PC-3 (cell line): ENCODE measurements around the gene IGDCC3. TPM values are rescaled to one million over a fixed set of nuclear protein-coding genes. Genes with fewer than 3 reads are reported as not detected.

ENCODE experiments used
- ATAC-seq: fragments of 200-7000 bp; cut with Tn5 transposase; 2 replicates; pipeline ENCODE4 v1.9.1; 2020; ENCODE audit warnings: mild to moderate bottlenecking, moderate library complexity
- BruUV-seq: library from RNA; stranded (reverse); fragments of 400-500 nt; replicated peaks from 2 replicates; lab custom pipeline; 2021; lab: Mats Ljungman, UMichigan
- CTCF ChIA-PET: fragments of 300-600 bp; sonication (Branson Sonifier 250); formaldehyde crosslinking; loops from one replicate; lab custom pipeline; 2022; ENCODE audit warnings: antibody characterized with exemption; lab: Charles Lee
- POLR2A ChIA-PET: fragments of 300-600 bp; sonication (Branson Sonifier 250); formaldehyde crosslinking; loops from one replicate; lab custom pipeline; 2022; ENCODE audit warnings: antibody characterized with exemption; ENCODE audit not compliant: unreplicated experiment; lab: Charles Lee
- DNase-seq: peaks from one replicate; pipeline ENCODE4 v3.0.0-alpha.2; 2015
- H2AFZ ChIP-seq: fragments of 300-600 bp; sonication (generic); 2 replicates; pipeline ENCODE4 v1.6.0; 2016; ENCODE audit warnings: antibody characterized with exemption, low read length
- H3F3A ChIP-seq: fragments of 300-600 bp; sonication (generic); one replicate; pipeline ENCODE4 v1.6.0; 2017; ENCODE audit warnings: antibody characterized with exemption, low read length, control low read depth, mild to moderate bottlenecking; ENCODE audit not compliant: unreplicated experiment
- H3K27ac ChIP-seq: fragments of 300-600 bp; sonication (generic); 2 replicates; pipeline ENCODE4 v1.5.1; 2016; ENCODE audit warnings: mild to moderate bottlenecking, low read length
- H3K27me3 ChIP-seq: fragments of 300-600 bp; sonication (generic); 2 replicates; pipeline ENCODE4 v1.6.1; 2016; ENCODE audit warnings: low read length, mixed read lengths
- H3K36me3 ChIP-seq: fragments of 300-600 bp; sonication (generic); 2 replicates; pipeline ENCODE4 v1.6.1; 2016; ENCODE audit warnings: low read depth, mixed run types, low read length, mixed read lengths
- H3K4me1 ChIP-seq: fragments of 300-600 bp; sonication (generic); 2 replicates; pipeline ENCODE4 v1.5.1; 2016; ENCODE audit warnings: low read length; ENCODE audit not compliant: insufficient read depth
- H3K4me2 ChIP-seq: fragments of 300-600 bp; sonication (generic); 2 replicates; pipeline ENCODE4 v1.6.0; 2016; ENCODE audit warnings: low read length
- H3K4me3 ChIP-seq: fragments of 300-600 bp; sonication (generic); 2 replicates; pipeline ENCODE4 v1.5.1; 2016; ENCODE audit warnings: mild to moderate bottlenecking, low read length, mixed read lengths
- H3K79me2 ChIP-seq: fragments of 300-600 bp; sonication (generic); 2 replicates; pipeline ENCODE4 v1.6.1; 2017; ENCODE audit warnings: low read length, mixed read lengths
- H3K9ac ChIP-seq: fragments of 300-600 bp; sonication (generic); 2 replicates; pipeline ENCODE4 v1.6.0; 2016; ENCODE audit warnings: mild to moderate bottlenecking, low read length
- H3K9me2 ChIP-seq: fragments of 300-600 bp; sonication (generic); replicated peaks from 2 replicates; pipeline ENCODE4 v1.6.1; 2016; ENCODE audit warnings: mixed run types, low read length, mixed read lengths
- H3K9me3 ChIP-seq: fragments of 300-600 bp; sonication (generic); 2 replicates; pipeline ENCODE4 v1.6.1; 2016; ENCODE audit warnings: low read length, mixed read lengths
- H4K20me1 ChIP-seq: fragments of 300-600 bp; sonication (generic); 2 replicates; pipeline ENCODE4 v1.6.1; 2016; ENCODE audit warnings: low read length, mixed read lengths
- CTCF ChIP-seq: fragments of 300-600 bp; sonication (generic); conservative IDR thresholded peaks from 2 replicates; pipeline ENCODE4 v1.5.1; 2017; ENCODE audit warnings: antibody characterized with exemption, low read depth, mild to moderate bottlenecking, low read length
- EZH2 ChIP-seq: fragments of 300-600 bp; sonication (generic); IDR thresholded peaks from one replicate; pipeline ENCODE4 v1.6.1; 2017; ENCODE audit warnings: antibody characterized with exemption, mild to moderate bottlenecking, low read length; ENCODE audit not compliant: unreplicated experiment
- EZH2phosphoT487 ChIP-seq: fragments of 300-600 bp; sonication (generic); IDR thresholded peaks from 2 replicates; pipeline ENCODE4 v1.6.1; 2018; ENCODE audit warnings: mild to moderate bottlenecking, antibody characterized with exemption, low read length, borderline replicate concordance
- intact Hi-C: fragments of 100-400 bp; cut with micrococcal nuclease; formaldehyde crosslinking; loops from 2 replicates; pipeline ENCODE4 v1.9.0; 2023
- total RNA-seq: library from RNA; depleted of rRNA; stranded (reverse); fragments of >200 nt; gene quantifications from 2 replicates; pipeline ENCODE4 v1.2.3, GENCODE V29; 2014

Gene IGDCC3
- total RNA-seq, 1 experiment from 2014 or later = not detected

- no peak overlapping the region for H3K27ac ChIP-seq
- H3K9ac ChIP-seq = peak overlapping the region; percentile 7; the same call in 1 of the 2 replicates
- H3K27me3 ChIP-seq = no peaks in the 10 kb centered on the region
- TF ChIP-seq EZH2phosphoT487 (no peak), CTCF (peak; percentile 82), EZH2 (no peak)
- DNase-seq = peak; percentile 85
- no peaks in the 10 kb centered on the region for H3F3A ChIP-seq
- peak overlapping the region; percentile 38; the same call in 1 of the 2 replicates for H3K4me3 ChIP-seq
- peak overlapping the region; percentile 84 for H2AFZ ChIP-seq
- no peaks in the 10 kb centered on the region for H3K36me3 ChIP-seq
- BruUV-seq = no TSS peak
- H4K20me1 ChIP-seq = no peaks in the 10 kb centered on the region
- no peaks in the 10 kb centered on the region for H3K9me2 ChIP-seq
- no peaks in the 10 kb centered on the region for H3K9me3 ChIP-seq
- ATAC-seq = peak; percentile 88
- intact Hi-C loops = loop anchor here (1.0 kb wide), 1 partner anchor 66 kb away; no protein-coding TSS in a partner anchor
- H3K79me2 ChIP-seq = no peaks in the 10 kb centered on the region
- ChIA-PET POLR2A (no interaction called here), CTCF (no interaction called here)
- H3K4me2 ChIP-seq = peak overlapping the region; percentile 61
- H3K4me1 ChIP-seq = peaks cover 6% of the 10 kb centered on the region; the same call in 1 of the 2 replicates
Measured at GRCh38 chr15:65384895-65385869, 7.4 kb upstream of the IGDCC3 start.

GRCh38 chr15:65384505-65384894 is 6.7 kb upstream of the IGDCC3 start:
- Histone ChIP-seq H3K36me3 (no peaks in the 10 kb centered on the region), H3K27ac (no peak overlapping the region), H3K4me3 (no peak overlapping the region), H3K27me3 (no peaks in the 10 kb centered on the region), H3K9me2 (no peaks in the 10 kb centered on the region), H3K79me2 (no peaks in the 10 kb centered on the region), H3K4me2 (peak overlapping the region; percentile 61), H2AFZ (peak overlapping the region; percentile 84), H3K4me1 (peaks cover 6% of the 10 kb centered on the region; the same call in 1 of the 2 replicates), H3F3A (no peaks in the 10 kb centered on the region), H3K9me3 (no peaks in the 10 kb centered on the region), H3K9ac (no peak overlapping the region), H4K20me1 (no peaks in the 10 kb centered on the region)
- POLR2A ChIA-PET = no interaction called here
- TF ChIP-seq CTCF (no peak), EZH2 (no peak), EZH2phosphoT487 (no peak)
- BruUV-seq = no TSS peak
- CTCF ChIA-PET = no interaction called here
- DNase-seq (no peak), ATAC-seq (no peak)
- intact Hi-C loops = no loop called here

- H3K27ac ChIP-seq = no peak overlapping the region
- no TSS peak for BruUV-seq
Measured at GRCh38 chr15:65383991-65384390, 6.2 kb upstream of the IGDCC3 start.

More at GRCh38 chr15:65383991-65384390, 6.2 kb upstream of the IGDCC3 start:
- Histone ChIP-seq H3K27me3 (0 out of 2 replicates have a peak, but pooled peaks cover under 1% of the 10 kb centered on the region), H3K36me3 (no peaks in the 10 kb centered on the region), H3K9me3 (no peaks in the 10 kb centered on the region), H3K4me1 (peaks cover 6% of the 10 kb centered on the region; the same call in 1 of the 2 replicates), H2AFZ (no peak overlapping the region), H3K9me2 (no peaks in the 10 kb centered on the region), H3K4me2 (no peak overlapping the region), H3K9ac (no peak overlapping the region), H3K4me3 (no peak overlapping the region), H4K20me1 (no peaks in the 10 kb centered on the region), H3F3A (no peaks in the 10 kb centered on the region), H3K79me2 (no peaks in the 10 kb centered on the region)
- TF ChIP-seq EZH2phosphoT487 = no peak
- no peak for TF ChIP-seq CTCF
- TF ChIP-seq EZH2 = no peak
- ChIA-PET CTCF (no interaction called here), POLR2A (no interaction called here)
- ATAC-seq = no peak
- intact Hi-C loops = no loop called here
- no peak for DNase-seq
